Measurements from ENCODE around the gene PKD1L1.

GRCh38 chr7:47779341-47779771, 168.9 kb downstream of the PKD1L1 start:
- TF ChIP-seq, protein P1, sequence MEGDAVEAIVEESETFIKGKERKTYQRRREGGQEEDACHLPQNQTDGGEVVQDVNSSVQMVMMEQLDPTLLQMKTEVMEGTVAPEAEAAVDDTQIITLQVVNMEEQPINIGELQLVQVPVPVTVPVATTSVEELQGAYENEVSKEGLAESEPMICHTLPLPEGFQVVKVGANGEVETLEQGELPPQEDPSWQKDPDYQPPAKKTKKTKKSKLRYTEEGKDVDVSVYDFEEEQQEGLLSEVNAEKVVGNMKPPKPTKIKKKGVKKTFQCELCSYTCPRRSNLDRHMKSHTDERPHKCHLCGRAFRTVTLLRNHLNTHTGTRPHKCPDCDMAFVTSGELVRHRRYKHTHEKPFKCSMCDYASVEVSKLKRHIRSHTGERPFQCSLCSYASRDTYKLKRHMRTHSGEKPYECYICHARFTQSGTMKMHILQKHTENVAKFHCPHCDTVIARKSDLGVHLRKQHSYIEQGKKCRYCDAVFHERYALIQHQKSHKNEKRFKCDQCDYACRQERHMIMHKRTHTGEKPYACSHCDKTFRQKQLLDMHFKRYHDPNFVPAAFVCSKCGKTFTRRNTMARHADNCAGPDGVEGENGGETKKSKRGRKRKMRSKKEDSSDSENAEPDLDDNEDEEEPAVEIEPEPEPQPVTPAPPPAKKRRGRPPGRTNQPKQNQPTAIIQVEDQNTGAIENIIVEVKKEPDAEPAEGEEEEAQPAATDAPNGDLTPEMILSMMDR (IDR thresholded peaks at IDR 0.05): no peak
- TF ChIP-seq EP300 (IDR thresholded peaks at IDR 0.05) (no peak), POLR2A (IDR thresholded peaks at IDR 0.05) (no peak)
